ENCODE measurements around the gene VMP1. TPM values are rescaled to one million over a fixed set of nuclear protein-coding genes. Genes with fewer than 3 reads are reported as not detected.
"Not testable (repeated sequence)": the region's sequence is repeated elsewhere in the genome, so short reads cannot be mapped to it uniquely, and the experiment has no call there.

VMP1 gene
- polyA plus RNA-seq, 2 donors, result 90.8 to 98.0 TPM

- H3K4me3 ChIP-seq (ENCODE audit: low read depth in 1 of 2, low read length in 2 of 2); H3K27me3 ChIP-seq (ENCODE audit: control insufficient read depth in 1 of 2, insufficient read depth in 2 of 2, low read length in 2 of 2); H3K36me3 ChIP-seq (ENCODE audit: control insufficient read depth in 2 of 2, insufficient read depth in 2 of 2, low read length in 1 of 2); H3K4me1 ChIP-seq (ENCODE audit: control insufficient read depth in 2 of 2, insufficient read depth in 2 of 2, low read length in 1 of 2); H3K9me3 ChIP-seq (ENCODE audit: control insufficient read depth in 2 of 2, insufficient read depth in 1 of 2, low read depth in 1 of 2, low read length in 1 of 2); H3K27ac ChIP-seq (ENCODE audit: low read depth in 2 of 2, low read length in 1 of 2): not testable (repeated sequence)
- WGBS, 2 donors, result 92 to 95% methylated on average over 10 of the region's 10 CpGs
Measured at GRCh38 chr17:59792458-59792823, 85.0 kb downstream of the VMP1 start.

- Histone ChIP-seq H3K4me1 (ENCODE audit: control insufficient read depth in 2 of 2, insufficient read depth in 2 of 2, low read length in 1 of 2) (no peaks in the 10 kb centered on the region), H3K27me3 (ENCODE audit: control insufficient read depth in 1 of 2, insufficient read depth in 2 of 2, low read length in 2 of 2) (no peaks in the 10 kb centered on the region), H3K27ac (ENCODE audit: low read depth in 2 of 2, low read length in 1 of 2) (no peak overlapping the region), H3K36me3 (ENCODE audit: control insufficient read depth in 2 of 2, insufficient read depth in 2 of 2, low read length in 1 of 2) (no peaks in the 10 kb centered on the region), H3K4me3 (ENCODE audit: low read depth in 1 of 2, low read length in 2 of 2) (no peak overlapping the region), H3K9me3 (ENCODE audit: control insufficient read depth in 2 of 2, insufficient read depth in 1 of 2, low read depth in 1 of 2, low read length in 1 of 2) (no peaks in the 10 kb centered on the region)
- 78% methylated on average over 6 of the region's 6 CpGs; no CpG with 5 or more reads in 1 of the 2 donors for WGBS, 2 donors
Measured at GRCh38 chr17:59793205-59793604, 85.8 kb downstream of the VMP1 start.

DNA sequence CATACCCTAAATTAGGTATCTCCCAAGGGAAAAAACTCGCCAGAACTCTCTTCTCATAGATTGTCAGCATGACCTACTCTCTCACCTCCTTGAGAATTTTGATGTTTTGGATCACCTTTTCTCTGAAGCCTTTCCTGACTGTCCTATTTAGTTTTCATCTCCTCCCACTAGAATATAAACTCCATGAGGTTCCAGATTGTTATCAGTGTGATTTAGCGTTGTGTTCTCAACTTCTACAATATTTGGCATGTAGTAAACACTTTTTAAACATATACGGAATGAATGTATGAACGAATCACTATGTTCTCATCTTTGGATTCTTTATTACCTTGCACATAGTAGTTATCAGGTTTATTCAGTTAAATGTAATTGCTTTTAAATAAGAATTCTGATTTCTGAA, 88.7 kb downstream of the VMP1 start:
- Histone ChIP-seq H3K9me3 (ENCODE audit: control insufficient read depth in 2 of 2, insufficient read depth in 1 of 2, low read depth in 1 of 2, low read length in 1 of 2) (no peaks in the 10 kb centered on the region), H3K27me3 (ENCODE audit: control insufficient read depth in 1 of 2, insufficient read depth in 2 of 2, low read length in 2 of 2) (no peaks in the 10 kb centered on the region), H3K36me3 (ENCODE audit: control insufficient read depth in 2 of 2, insufficient read depth in 2 of 2, low read length in 1 of 2) (no peaks in the 10 kb centered on the region), H3K4me1 (ENCODE audit: control insufficient read depth in 2 of 2, insufficient read depth in 2 of 2, low read length in 1 of 2) (no peaks in the 10 kb centered on the region), H3K27ac (ENCODE audit: low read depth in 2 of 2, low read length in 1 of 2) (no peak overlapping the region), H3K4me3 (ENCODE audit: low read depth in 1 of 2, low read length in 2 of 2) (no peak overlapping the region)
- WGBS, 2 donors, result 94% methylated on average over 4 of the region's 4 CpGs

- Histone ChIP-seq H3K27me3 (ENCODE audit: control insufficient read depth in 1 of 2, insufficient read depth in 2 of 2, low read length in 2 of 2) (no peaks in the 10 kb centered on the region), H3K4me3 (ENCODE audit: low read depth in 1 of 2, low read length in 2 of 2) (no peak overlapping the region), H3K9me3 (ENCODE audit: control insufficient read depth in 2 of 2, insufficient read depth in 1 of 2, low read depth in 1 of 2, low read length in 1 of 2) (no peaks in the 10 kb centered on the region), H3K36me3 (ENCODE audit: control insufficient read depth in 2 of 2, insufficient read depth in 2 of 2, low read length in 1 of 2) (no peaks in the 10 kb centered on the region), H3K27ac (ENCODE audit: low read depth in 2 of 2, low read length in 1 of 2) (no peak overlapping the region), H3K4me1 (ENCODE audit: control insufficient read depth in 2 of 2, insufficient read depth in 2 of 2, low read length in 1 of 2) (no peaks in the 10 kb centered on the region)
- WGBS, 2 donors, result 78 to 91% methylated on average over 2 of the region's 2 CpGs
Measured at GRCh38 chr17:59796785-59797205, 89.3 kb downstream of the VMP1 start.

DNA sequence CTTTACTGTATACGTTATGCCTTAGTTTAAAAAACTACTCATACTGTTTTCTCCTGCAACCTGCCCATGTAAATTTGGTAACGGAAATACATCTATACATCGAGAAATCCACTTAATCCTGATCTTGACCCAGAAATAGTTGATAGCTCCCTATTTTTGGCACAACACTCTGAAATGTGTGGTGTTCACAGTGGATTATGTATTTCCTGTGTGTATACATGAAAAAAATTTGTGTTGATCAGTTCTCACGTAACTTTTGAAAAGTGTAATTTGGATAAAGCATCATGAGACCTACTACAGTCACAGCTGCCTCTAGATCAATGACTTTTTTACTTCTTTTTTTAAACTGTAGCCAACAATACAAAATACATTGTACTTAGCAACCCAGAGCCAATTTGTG, 90.7 kb downstream of the VMP1 start:
- 87 to 89% methylated on average over 4 of the region's 4 CpGs for WGBS, 2 donors

GRCh38 chr17:59800530-59800942, 93.1 kb downstream of the VMP1 start:
- H3K4me1 ChIP-seq (ENCODE audit: control insufficient read depth in 2 of 2, insufficient read depth in 2 of 2, low read length in 1 of 2), result no peaks in the 10 kb centered on the region
- no peaks in the 10 kb centered on the region for H3K9me3 ChIP-seq (ENCODE audit: control insufficient read depth in 2 of 2, insufficient read depth in 1 of 2, low read depth in 1 of 2, low read length in 1 of 2)
- WGBS, 2 donors, result 86 to 88% methylated on average over 6 of the region's 6 CpGs
- no peak overlapping the region for H3K27ac ChIP-seq (ENCODE audit: low read depth in 2 of 2, low read length in 1 of 2)
- H3K36me3 ChIP-seq (ENCODE audit: control insufficient read depth in 2 of 2, insufficient read depth in 2 of 2, low read length in 1 of 2), result no peaks in the 10 kb centered on the region
- H3K27me3 ChIP-seq (ENCODE audit: control insufficient read depth in 1 of 2, insufficient read depth in 2 of 2, low read length in 2 of 2), result no peaks in the 10 kb centered on the region
- H3K4me3 ChIP-seq (ENCODE audit: low read depth in 1 of 2, low read length in 2 of 2), result no peak overlapping the region

More for the DNA sequence above, 90.7 kb downstream of the VMP1 start:
- no peak overlapping the region for H3K4me3 ChIP-seq (ENCODE audit: low read depth in 1 of 2, low read length in 2 of 2)
- no peaks in the 10 kb centered on the region for H3K9me3 ChIP-seq (ENCODE audit: control insufficient read depth in 2 of 2, insufficient read depth in 1 of 2, low read depth in 1 of 2, low read length in 1 of 2)
- H3K27ac ChIP-seq (ENCODE audit: low read depth in 2 of 2, low read length in 1 of 2), result no peak overlapping the region
- no peaks in the 10 kb centered on the region for H3K27me3 ChIP-seq (ENCODE audit: control insufficient read depth in 1 of 2, insufficient read depth in 2 of 2, low read length in 2 of 2)
- H3K4me1 ChIP-seq (ENCODE audit: control insufficient read depth in 2 of 2, insufficient read depth in 2 of 2, low read length in 1 of 2), result no peaks in the 10 kb centered on the region
- H3K36me3 ChIP-seq (ENCODE audit: control insufficient read depth in 2 of 2, insufficient read depth in 2 of 2, low read length in 1 of 2), result no peaks in the 10 kb centered on the region

- Histone ChIP-seq H3K36me3 (ENCODE audit: control insufficient read depth in 2 of 2, insufficient read depth in 2 of 2, low read length in 1 of 2) (no peaks in the 10 kb centered on the region), H3K27me3 (ENCODE audit: control insufficient read depth in 1 of 2, insufficient read depth in 2 of 2, low read length in 2 of 2) (no peaks in the 10 kb centered on the region), H3K4me3 (ENCODE audit: low read depth in 1 of 2, low read length in 2 of 2) (no peak overlapping the region), H3K27ac (ENCODE audit: low read depth in 2 of 2, low read length in 1 of 2) (no peak overlapping the region), H3K9me3 (ENCODE audit: control insufficient read depth in 2 of 2, insufficient read depth in 1 of 2, low read depth in 1 of 2, low read length in 1 of 2) (no peaks in the 10 kb centered on the region), H3K4me1 (ENCODE audit: control insufficient read depth in 2 of 2, insufficient read depth in 2 of 2, low read length in 1 of 2) (no peaks in the 10 kb centered on the region)
- WGBS, 2 donors, result 94 to 97% methylated on average over 5 of the region's 5 CpGs
Measured at GRCh38 chr17:59802160-59802559, 94.7 kb downstream of the VMP1 start.

- no peaks in the 10 kb centered on the region for H3K4me1 ChIP-seq (ENCODE audit: control insufficient read depth in 2 of 2, insufficient read depth in 2 of 2, low read length in 1 of 2)
- H3K27me3 ChIP-seq (ENCODE audit: control insufficient read depth in 1 of 2, insufficient read depth in 2 of 2, low read length in 2 of 2), result no peaks in the 10 kb centered on the region
- no peak overlapping the region for H3K27ac ChIP-seq (ENCODE audit: low read depth in 2 of 2, low read length in 1 of 2)
- no peak overlapping the region for H3K4me3 ChIP-seq (ENCODE audit: low read depth in 1 of 2, low read length in 2 of 2)
- H3K36me3 ChIP-seq (ENCODE audit: control insufficient read depth in 2 of 2, insufficient read depth in 2 of 2, low read length in 1 of 2), result no peaks in the 10 kb centered on the region
- 75 to 79% methylated on average over 6 of the region's 6 CpGs for WGBS, 2 donors
- H3K9me3 ChIP-seq (ENCODE audit: control insufficient read depth in 2 of 2, insufficient read depth in 1 of 2, low read depth in 1 of 2, low read length in 1 of 2), result no peaks in the 10 kb centered on the region
Measured at GRCh38 chr17:59804901-59805465, 97.5 kb downstream of the VMP1 start.

DNA sequence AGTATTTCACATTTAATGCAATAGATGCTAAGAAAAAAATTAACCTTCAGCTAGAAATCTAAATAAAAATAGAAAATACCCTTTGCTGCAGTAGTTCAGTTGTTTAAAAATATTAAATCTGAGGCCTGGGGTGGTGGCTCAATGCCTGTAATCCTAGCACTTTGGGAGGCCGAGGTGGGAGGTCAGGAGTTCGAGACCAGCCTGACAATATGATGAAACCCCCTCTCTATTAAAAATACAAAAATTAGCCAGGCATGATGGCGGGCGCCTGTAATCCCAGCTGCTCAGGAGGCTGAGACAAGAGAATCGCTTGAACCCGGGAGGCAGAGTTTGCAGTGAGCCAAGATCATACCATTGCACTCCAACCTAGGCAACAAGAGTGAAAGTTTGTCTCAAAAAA, 98.9 kb downstream of the VMP1 start:
- not testable (repeated sequence) for H3K9me3 ChIP-seq (ENCODE audit: control insufficient read depth in 2 of 2, insufficient read depth in 1 of 2, low read depth in 1 of 2, low read length in 1 of 2); H3K36me3 ChIP-seq (ENCODE audit: control insufficient read depth in 2 of 2, insufficient read depth in 2 of 2, low read length in 1 of 2); H3K4me1 ChIP-seq (ENCODE audit: control insufficient read depth in 2 of 2, insufficient read depth in 2 of 2, low read length in 1 of 2); H3K27me3 ChIP-seq (ENCODE audit: control insufficient read depth in 1 of 2, insufficient read depth in 2 of 2, low read length in 2 of 2); H3K27ac ChIP-seq (ENCODE audit: low read depth in 2 of 2, low read length in 1 of 2); H3K4me3 ChIP-seq (ENCODE audit: low read depth in 1 of 2, low read length in 2 of 2)
- 97% methylated on average over 6 of the region's 6 CpGs for WGBS, 2 donors

DNA sequence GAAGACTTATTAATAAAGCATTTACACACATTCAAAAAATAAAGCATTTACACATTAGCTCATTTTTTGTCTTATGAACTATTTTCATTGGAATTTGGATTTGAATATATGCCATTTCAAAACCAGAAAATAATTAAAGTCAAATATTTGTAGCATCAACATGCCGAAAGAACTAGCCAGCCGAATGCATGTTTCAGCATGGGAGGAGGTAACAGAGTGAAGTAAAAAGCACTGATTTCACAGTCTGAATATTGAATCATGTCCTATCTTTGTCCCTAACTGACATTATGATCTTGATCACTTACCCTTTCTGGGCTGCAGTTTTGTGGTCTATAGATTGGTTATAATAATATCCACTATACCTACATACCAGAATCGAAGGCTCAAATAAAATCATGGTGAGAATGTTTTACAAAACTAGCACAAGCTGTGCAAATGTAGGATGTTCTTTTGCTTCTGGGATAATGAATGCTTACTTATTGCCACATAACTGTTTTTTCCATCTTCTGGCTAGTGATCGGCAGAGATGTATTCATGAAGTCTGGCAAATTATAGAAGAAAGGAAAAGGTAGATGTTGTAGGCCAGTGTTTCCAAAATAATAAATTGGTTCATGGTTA, 100.5 kb downstream of the VMP1 start:
- Histone ChIP-seq H3K27ac (ENCODE audit: low read depth in 2 of 2, low read length in 1 of 2) (no peak overlapping the region), H3K4me3 (ENCODE audit: low read depth in 1 of 2, low read length in 2 of 2) (no peak overlapping the region), H3K27me3 (ENCODE audit: control insufficient read depth in 1 of 2, insufficient read depth in 2 of 2, low read length in 2 of 2) (no peaks in the 10 kb centered on the region), H3K9me3 (ENCODE audit: control insufficient read depth in 2 of 2, insufficient read depth in 1 of 2, low read depth in 1 of 2, low read length in 1 of 2) (no peaks in the 10 kb centered on the region), H3K36me3 (ENCODE audit: control insufficient read depth in 2 of 2, insufficient read depth in 2 of 2, low read length in 1 of 2) (no peaks in the 10 kb centered on the region), H3K4me1 (ENCODE audit: control insufficient read depth in 2 of 2, insufficient read depth in 2 of 2, low read length in 1 of 2) (no peaks in the 10 kb centered on the region)
- WGBS, 2 donors, result 74 to 77% methylated on average over 4 of the region's 4 CpGs
